B cell (primary cell): Measurements from ENCODE around the gene TIGD3. TPM values are rescaled to one million over a fixed set of nuclear protein-coding genes. Genes with fewer than 3 reads are reported as not detected.
A peak's percentile ranks its signal among the peaks of the same experiment; 100 is the strongest.

Source experiments
- ATAC-seq: fragments of 200-7000 bp; cut with Tn5 transposase; one replicate; pipeline ENCODE4 v1.10.0; 2021; ENCODE audit warnings: low read depth, mild to moderate bottlenecking, moderate number of reproducible peaks, moderate library complexity
- CTCF ChIA-PET: fragments of 350-600 bp; sonication (Branson Sonifier 250); formaldehyde crosslinking; loops from one replicate; lab custom pipeline; 2021; ENCODE audit warnings: antibody characterized with exemption, inconsistent platforms; lab: Charles Lee
- POLR2A ChIA-PET: fragments of 350-600 bp; sonication (Branson Sonifier 250); formaldehyde crosslinking; loops from one replicate; lab custom pipeline; 2021; ENCODE audit warnings: antibody characterized with exemption; lab: Charles Lee
- DNase-seq: peaks from one replicate; pipeline ENCODE4 v3.0.0; 2013
- H2AFZ ChIP-seq: 2 replicates; pipeline ENCODE4 v1.6.1; 2012; ENCODE audit warnings: mild to moderate bottlenecking, low read depth, low read length; ENCODE audit not compliant: insufficient read depth, poor library complexity, severe bottlenecking
- H3K27ac ChIP-seq, 2 donors: 1 replicate in 1 of 2; 2 replicates in 1 of 2; pipeline ENCODE4 v1.5.1; 2012 to 2013; ENCODE audit warnings: low read length in 2 of 2, mild to moderate bottlenecking in 2 of 2, moderate library complexity in 1 of 2
- H3K27me3 ChIP-seq, 4 experiments: fragments of 200-600 bp in 1 of 4; sonication (generic) in 1 of 4; replicated peaks in 1 of 4; 1 replicate in 2 of 4; 2 replicates in 2 of 4; pipeline versions ENCODE4 v1.6.1 to v1.7.0; 2013 to 2016; ENCODE audit warnings: low read length in 3 of 4, mild to moderate bottlenecking in 2 of 4, mixed read lengths in 1 of 4, moderate library complexity in 1 of 4; ENCODE audit not compliant: insufficient read depth in 4 of 4, control insufficient read depth in 3 of 4; ENCODE audit errors: control extremely low read depth in 1 of 4
- H3K36me3 ChIP-seq, 2 experiments: replicated peaks in 1 of 2; 1 replicate in 1 of 2; 2 replicates in 1 of 2; pipeline versions ENCODE4 v1.6.1 to v1.7.1; 2013; ENCODE audit warnings: low read length in 1 of 2; ENCODE audit not compliant: insufficient read depth in 2 of 2, control insufficient read depth in 1 of 2; ENCODE audit errors: control extremely low read depth in 1 of 2, extremely low read depth in 1 of 2
- H3K4me1 ChIP-seq, 2 donors: fragments of 200-600 bp in 1 of 2; sonication (generic) in 1 of 2; 1 replicate in 1 of 2; 2 replicates in 1 of 2; pipeline versions ENCODE4 v1.5.1 to v1.6.1; 2013 to 2017; ENCODE audit warnings: low read length in 2 of 2; ENCODE audit not compliant: control insufficient read depth in 2 of 2, insufficient read depth in 2 of 2
- H3K4me2 ChIP-seq: replicated peaks from 2 replicates; pipeline ENCODE3; 2012; ENCODE audit warnings: mild to moderate bottlenecking, low read depth, low read length; ENCODE audit not compliant: poor library complexity, severe bottlenecking
- H3K4me3 ChIP-seq, 5 experiments: fragments of 200-600 bp in 1 of 5; sonication (generic) in 1 of 5; 1 replicate in 3 of 5; 2 replicates in 2 of 5; pipeline versions ENCODE4 v1.5.1 to v1.7.0; 2011 to 2016; ENCODE audit warnings: low read length in 4 of 5, mild to moderate bottlenecking in 4 of 5, low read depth in 2 of 5, control low read depth in 1 of 5, moderate library complexity in 1 of 5; ENCODE audit not compliant: insufficient read depth in 1 of 5; ENCODE audit errors: control extremely low read depth in 1 of 5, extremely low read depth in 1 of 5
- H3K79me2 ChIP-seq: fragments of 200-600 bp; sonication (generic); one replicate; pipeline ENCODE4 v1.6.0; 2016; ENCODE audit warnings: low read length; ENCODE audit not compliant: control insufficient read depth, insufficient read depth
- H3K9ac ChIP-seq: fragments of 200-600 bp; sonication (generic); 2 replicates; pipeline ENCODE4 v1.6.1; 2017; ENCODE audit warnings: mild to moderate bottlenecking, low read length, moderate library complexity
- H3K9me3 ChIP-seq, 3 donors: one replicate each; pipeline versions ENCODE4 v1.6.1 to v1.7.1; 2013; ENCODE audit warnings: low read length in 2 of 3; ENCODE audit not compliant: control insufficient read depth in 2 of 3, insufficient read depth in 1 of 3; ENCODE audit errors: control extremely low read depth in 1 of 3
- H4K20me1 ChIP-seq: 2 replicates; pipeline ENCODE4 v1.6.0; 2012; ENCODE audit warnings: mild to moderate bottlenecking, low read length; ENCODE audit not compliant: insufficient read depth, control insufficient read depth, poor library complexity, severe bottlenecking
- H3K27ac Mint-ChIP-seq: one replicate; pipeline ENCODE4 v1.8.0; 2021; ENCODE audit warnings: mixed read lengths
- H3K27me3 Mint-ChIP-seq: one replicate; pipeline ENCODE4 v1.8.0; 2021; ENCODE audit warnings: mixed read lengths
- H3K4me1 Mint-ChIP-seq: one replicate; pipeline ENCODE4 v1.8.0; 2021; ENCODE audit warnings: mixed read lengths
- H3K4me3 Mint-ChIP-seq: one replicate; pipeline ENCODE4 v1.8.0; 2021; ENCODE audit warnings: mixed read lengths
- H3K9me3 Mint-ChIP-seq: one replicate; pipeline ENCODE4 v1.8.0; 2022; ENCODE audit warnings: mixed read lengths; ENCODE audit not compliant: insufficient read depth
- EZH2 ChIP-seq: IDR thresholded peaks from 2 replicates; pipeline ENCODE4 v1.6.1; 2012; ENCODE audit warnings: borderline replicate concordance, low read depth, mild to moderate bottlenecking, moderate library complexity, low read length; ENCODE audit not compliant: insufficient read depth, poor library complexity, severe bottlenecking
- WGBS: methylation state at CpG from one replicate; pipeline ENCODE4 v1.1.5; 2013; ENCODE audit warnings: missing lambda C conversion rate; ENCODE audit not compliant: insufficient coverage; 5-methylcytosine and 5-hydroxymethylcytosine counted together
- intact Hi-C: fragments of 100-400 bp; cut with micrococcal nuclease; formaldehyde crosslinking; loops from one replicate; pipeline ENCODE4 v1.10.0; 2022
- polyA plus RNA-seq: library from polyadenylated mRNA; depleted of rRNA; stranded (reverse); fragments of >200 nt; gene quantifications from 2 replicates; pipeline ENCODE4 v1.2.3, GENCODE V29; 2012
- total RNA-seq, 2 donors: library from RNA; stranded (reverse); fragments of 120-200 nt in 1 of 2; gene quantifications; 1 replicate in 1 of 2; 2 replicates in 1 of 2; pipeline versions ENCODE4 v1.2.3 to v1.2.4, GENCODE V29; 2013 to 2022
- TF ChIP-seq, protein P1 (sequence below): fragments of 200-600 bp; IDR thresholded peaks from one replicate; pipeline ENCODE4 v1.8.0; 2022; ENCODE audit warnings: antibody characterized with exemption, mild to moderate bottlenecking

TIGD3 gene
- total and polyA plus RNA-seq, 2 donors (not counting 1 experiment from before 2014, with no cell fraction given) = 3.8 to 6.1 TPM

DNA sequence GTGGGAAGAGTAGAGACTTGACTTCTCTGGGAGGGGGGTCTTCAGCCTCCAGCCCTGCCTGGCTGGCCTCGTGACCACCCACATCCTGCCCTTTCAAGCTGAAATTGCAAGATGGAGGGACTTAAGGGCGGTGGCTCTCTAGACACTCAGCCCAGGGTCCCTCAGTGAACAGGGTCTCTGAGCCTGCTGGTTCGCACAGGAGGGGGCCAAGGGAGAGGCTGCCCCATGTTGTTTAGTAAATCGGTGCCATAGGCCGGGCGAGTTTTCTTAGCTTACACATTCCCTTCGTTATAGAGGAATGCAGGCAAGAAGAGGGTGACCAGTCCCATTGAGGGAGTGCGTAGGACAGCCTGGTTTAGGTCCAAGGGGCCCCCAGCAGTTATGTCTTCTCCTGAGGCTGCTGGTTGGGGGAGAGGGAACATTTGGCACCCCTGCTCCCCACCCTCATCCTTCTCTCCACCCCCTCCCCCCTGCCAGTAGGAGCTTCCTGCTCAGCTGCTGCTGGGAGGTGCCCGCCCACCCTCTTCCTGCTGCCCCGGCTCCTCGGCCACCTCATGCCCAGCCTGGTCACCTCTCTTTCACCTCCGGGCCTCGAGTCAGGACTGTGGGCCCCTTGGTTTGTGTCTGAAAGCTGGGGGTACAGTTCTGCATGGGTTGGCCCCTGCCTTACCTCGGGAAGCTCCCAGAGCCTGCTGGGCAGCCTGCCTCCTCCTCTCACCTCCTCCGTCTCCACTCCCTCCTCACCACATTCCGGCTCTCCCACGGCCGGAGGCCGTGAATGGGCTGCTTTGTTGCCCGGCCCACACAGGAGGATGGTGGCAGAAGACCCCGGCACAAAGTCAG, 35.8 kb downstream of the TIGD3 start:
- H3K27me3 Mint-ChIP-seq = no peaks in the 10 kb centered on the region
- peak overlapping the region; percentile 19 for H3K4me3 Mint-ChIP-seq
- DNase-seq (no peak), ATAC-seq (no peak)
- Histone ChIP-seq H3K36me3 (peaks cover 0 to 54% of the 10 kb centered on the region in 2 experiments), H3K27me3 (no peaks in the 10 kb centered on the region), H3K9ac (no peak overlapping the region), H3K4me3 (no peak overlapping the region), H3K27ac (no peak overlapping the region), H3K79me2 (peaks cover 77% of the 10 kb centered on the region), H3K4me1 (peaks cover 45 to 64% of the 10 kb centered on the region in 2 donors), H3K4me2 (peak overlapping the region; percentile 97), H4K20me1 (peaks cover 55% of the 10 kb centered on the region), H2AFZ (no peak overlapping the region), H3K9me3 (no peaks in the 10 kb centered on the region)
- no peaks in the 10 kb centered on the region for H3K9me3 Mint-ChIP-seq
- H3K4me1 Mint-ChIP-seq = peaks cover 52% of the 10 kb centered on the region
- intact Hi-C loops = no loop called here
- WGBS = 98% methylated on average over 15 of the region's 21 CpGs
- ChIA-PET POLR2A (interaction anchor here (0.5 to 2.5 kb wide), 6 partner anchors 12 to 117 kb away, joined by 3 to 17 read pairs (median 4); no protein-coding TSS in a partner anchor), CTCF (no interaction called here)
- TF ChIP-seq EZH2 = no peak
- H3K27ac Mint-ChIP-seq = peak overlapping the region; percentile 26

DNA sequence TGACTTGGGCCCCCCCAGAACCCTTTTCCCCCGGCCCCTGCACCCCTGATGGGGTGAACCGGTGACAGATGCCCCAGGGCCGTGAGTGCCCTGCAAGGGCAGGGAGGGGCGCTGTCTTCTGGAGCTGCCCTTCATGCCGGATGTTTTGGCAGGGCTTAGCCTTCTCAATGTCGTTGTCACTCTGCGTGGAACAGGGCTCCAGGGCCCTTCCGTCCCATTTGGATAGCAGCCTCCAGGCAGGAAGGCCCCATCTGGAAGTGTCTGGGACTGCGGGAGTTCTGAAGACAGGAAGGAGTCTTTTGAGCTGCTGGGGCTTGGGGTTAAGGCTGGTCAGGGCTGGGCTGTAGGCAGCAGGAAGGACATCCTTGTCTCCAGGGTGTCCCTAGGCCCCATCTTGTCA, 36.4 kb downstream of the TIGD3 start:
- Histone ChIP-seq H3K27ac (no peak overlapping the region), H3K4me1 (peaks cover 44 to 57% of the 10 kb centered on the region in 2 donors), H3K79me2 (peaks cover 81% of the 10 kb centered on the region), H3K9me3 (no peaks in the 10 kb centered on the region), H3K9ac (no peak overlapping the region), H3K4me3 (no peak overlapping the region), H3K4me2 (peak overlapping the region; percentile 42), H3K36me3 (peaks cover 0 to 61% of the 10 kb centered on the region in 2 experiments), H3K27me3 (no peaks in the 10 kb centered on the region), H4K20me1 (peaks cover 55% of the 10 kb centered on the region), H2AFZ (no peak overlapping the region)
- TF ChIP-seq EZH2 = no peak
- TF ChIP-seq, protein P1, sequence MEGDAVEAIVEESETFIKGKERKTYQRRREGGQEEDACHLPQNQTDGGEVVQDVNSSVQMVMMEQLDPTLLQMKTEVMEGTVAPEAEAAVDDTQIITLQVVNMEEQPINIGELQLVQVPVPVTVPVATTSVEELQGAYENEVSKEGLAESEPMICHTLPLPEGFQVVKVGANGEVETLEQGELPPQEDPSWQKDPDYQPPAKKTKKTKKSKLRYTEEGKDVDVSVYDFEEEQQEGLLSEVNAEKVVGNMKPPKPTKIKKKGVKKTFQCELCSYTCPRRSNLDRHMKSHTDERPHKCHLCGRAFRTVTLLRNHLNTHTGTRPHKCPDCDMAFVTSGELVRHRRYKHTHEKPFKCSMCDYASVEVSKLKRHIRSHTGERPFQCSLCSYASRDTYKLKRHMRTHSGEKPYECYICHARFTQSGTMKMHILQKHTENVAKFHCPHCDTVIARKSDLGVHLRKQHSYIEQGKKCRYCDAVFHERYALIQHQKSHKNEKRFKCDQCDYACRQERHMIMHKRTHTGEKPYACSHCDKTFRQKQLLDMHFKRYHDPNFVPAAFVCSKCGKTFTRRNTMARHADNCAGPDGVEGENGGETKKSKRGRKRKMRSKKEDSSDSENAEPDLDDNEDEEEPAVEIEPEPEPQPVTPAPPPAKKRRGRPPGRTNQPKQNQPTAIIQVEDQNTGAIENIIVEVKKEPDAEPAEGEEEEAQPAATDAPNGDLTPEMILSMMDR = no peak
- Mint-ChIP-seq H3K4me1 (peaks cover 49% of the 10 kb centered on the region), H3K27me3 (no peaks in the 10 kb centered on the region), H3K4me3 (no peak overlapping the region), H3K27ac (peak overlapping the region; percentile 46), H3K9me3 (no peaks in the 10 kb centered on the region)
- intact Hi-C loops = no loop called here
- ChIA-PET POLR2A (interaction anchor here (0.6 to 2.5 kb wide), 6 partner anchors 13 to 116 kb away, joined by 3 to 17 read pairs (median 4); no protein-coding TSS in a partner anchor), CTCF (no interaction called here)
- WGBS = 95% methylated on average over 9 of the region's 9 CpGs
- DNase-seq (no peak), ATAC-seq (no peak)
